SH-SY5Y (cell line): ENCODE data around the gene CPED1.

Experiments
- GATA2 ChIP-seq: IDR thresholded peaks from 2 replicates; pipeline ENCODE4 v1.6.1; 2011; ENCODE audit warnings: mild to moderate bottlenecking, low read depth, low read length
- GATA3 ChIP-seq: IDR thresholded peaks from 2 replicates; pipeline ENCODE4 v1.6.1; 2011; ENCODE audit warnings: low read depth, mild to moderate bottlenecking, low read length, moderate library complexity

DNA sequence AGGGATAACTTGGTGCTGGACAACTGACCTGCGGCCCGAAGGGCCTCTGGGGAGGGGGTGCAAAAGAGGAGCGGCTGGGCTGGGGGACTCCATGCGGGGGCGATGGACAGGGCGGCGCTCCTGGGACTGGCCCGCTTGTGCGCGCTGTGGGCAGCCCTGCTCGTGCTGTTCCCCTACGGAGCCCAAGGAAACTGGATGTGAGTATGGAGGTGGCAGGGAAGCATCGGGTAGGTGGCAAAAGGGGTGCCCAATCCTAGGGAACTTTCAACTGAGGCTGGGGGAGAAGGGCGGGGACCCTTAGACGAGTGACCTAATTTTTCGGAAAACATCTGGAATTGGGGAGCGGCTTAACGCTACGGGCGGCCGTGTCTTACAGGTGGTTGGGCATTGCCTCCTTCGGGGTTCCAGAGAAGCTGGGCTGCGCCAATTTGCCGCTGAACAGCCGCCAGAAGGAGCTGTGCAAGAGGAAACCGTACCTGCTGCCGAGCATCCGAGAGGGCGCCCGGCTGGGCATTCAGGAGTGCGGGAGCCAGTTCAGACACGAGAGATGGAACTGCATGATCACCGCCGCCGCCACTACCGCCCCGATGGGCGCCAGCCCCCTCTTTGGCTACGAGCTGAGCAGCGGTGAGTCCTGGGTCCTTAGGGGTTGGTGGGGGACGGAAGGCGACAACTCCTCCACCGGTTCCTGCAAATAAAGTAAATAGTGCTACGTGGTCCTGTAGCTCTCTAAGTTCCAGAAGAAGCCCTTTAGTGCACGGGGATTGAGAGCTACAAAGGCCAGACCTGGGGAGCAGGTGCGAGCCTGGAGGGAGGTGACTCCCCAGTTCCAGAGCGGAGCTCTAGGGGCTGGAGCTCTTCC lies 340.9 kb downstream of the CPED1 start:
- TF ChIP-seq GATA2 (no peak), GATA3 (no peak)
